Measurements from ENCODE around the gene HERC6.
"Not testable (repeated sequence)": the region's sequence is repeated elsewhere in the genome, so short reads cannot be mapped to it uniquely, and the experiment has no call there.

The HERC6 gene

GRCh38 chr4:88390128-88390527 lies 11.5 kb downstream of the HERC6 start:
- no peak for DNase-seq

GRCh38 chr4:88391703-88392102 lies 13.1 kb downstream of the HERC6 start:
- no peak for DNase-seq

GRCh38 chr4:88396681-88397080 lies 18.0 kb downstream of the HERC6 start:
- DNase-seq: no peak

GRCh38 chr4:88398381-88398780 lies 19.7 kb downstream of the HERC6 start:
- DNase-seq: no peak

GRCh38 chr4:88409206-88409605 lies 30.6 kb downstream of the HERC6 start:
- DNase-seq: no peak

- no peak for DNase-seq
These were observed 31.1 kb downstream of the HERC6 start for GRCh38 chr4:88409789-88410188.

GRCh38 chr4:88411491-88412096 lies 32.9 kb downstream of the HERC6 start:
- no peak for DNase-seq

GRCh38 chr4:88413801-88414200 lies 35.1 kb downstream of the HERC6 start:
- no peak for DNase-seq

GRCh38 chr4:88414755-88415154 lies 36.1 kb downstream of the HERC6 start:
- DNase-seq: no peak

GRCh38 chr4:88415982-88416381 lies 37.3 kb downstream of the HERC6 start:
- no peak for DNase-seq

GRCh38 chr4:88418411-88418810 lies 39.8 kb downstream of the HERC6 start:
- no peak for DNase-seq

- no peak for DNase-seq
These were observed 41.2 kb downstream of the HERC6 start for GRCh38 chr4:88419874-88420273.

GRCh38 chr4:88420844-88421243 lies 42.2 kb downstream of the HERC6 start:
- DNase-seq: no peak

- DNase-seq: no peak
These were observed 43.8 kb downstream of the HERC6 start for GRCh38 chr4:88422403-88422802.

- DNase-seq: no peak
These were observed 50.7 kb downstream of the HERC6 start for GRCh38 chr4:88429401-88429800.

- DNase-seq: no peak
These were observed 57.5 kb downstream of the HERC6 start for GRCh38 chr4:88435987-88436693.

- not testable (repeated sequence) for DNase-seq
These were observed 59.2 kb downstream of the HERC6 start for GRCh38 chr4:88437873-88438272.

- DNase-seq: no peak
These were observed 60.6 kb downstream of the HERC6 start for GRCh38 chr4:88439161-88439760.

GRCh38 chr4:88440146-88440545 lies 61.5 kb downstream of the HERC6 start:
- DNase-seq: no peak

- no peak for DNase-seq
These were observed 63.0 kb downstream of the HERC6 start for GRCh38 chr4:88441696-88442095.

- DNase-seq: no peak
These were observed 64.1 kb downstream of the HERC6 start for GRCh38 chr4:88442689-88443191.

- no peak for DNase-seq
These were observed 64.8 kb downstream of the HERC6 start for GRCh38 chr4:88443486-88443885.

GRCh38 chr4:88445252-88445651 lies 66.6 kb downstream of the HERC6 start:
- no peak for DNase-seq

GRCh38 chr4:88446124-88446523 lies 67.5 kb downstream of the HERC6 start:
- DNase-seq: no peak
